ENCODE measurements around the gene GPX2.
A peak's percentile ranks its signal among the peaks of the same experiment; 100 is the strongest.

The GPX2 gene

GRCh38 chr14:64971491-64971942 lies 29.0 kb upstream of the GPX2 start:
- no peaks in the 10 kb centered on the region for H3K27me3 ChIP-seq (ENCODE audit: control insufficient read depth, insufficient read depth, low read length)
- no peaks in the 10 kb centered on the region for H3K4me1 ChIP-seq (ENCODE audit: control insufficient read depth, insufficient read depth, low read length)
- peak overlapping the region; percentile 71 for H3K4me3 ChIP-seq (ENCODE audit: low read length)
- no peak overlapping the region for H3K9ac ChIP-seq (ENCODE audit: low read length)
- no peaks in the 10 kb centered on the region for H3K36me3 ChIP-seq (ENCODE audit: control insufficient read depth, insufficient read depth, low read length)
- no peak overlapping the region for H3K27ac ChIP-seq (ENCODE audit: low read depth, low read length)

GRCh38 chr14:64970776-64971477 lies 28.4 kb upstream of the GPX2 start:
- H3K9ac ChIP-seq (ENCODE audit: low read length): no peak overlapping the region
- H3K27me3 ChIP-seq (ENCODE audit: control insufficient read depth, insufficient read depth, low read length): no peaks in the 10 kb centered on the region
- H3K4me3 ChIP-seq (ENCODE audit: low read length): peak overlapping the region; percentile 71
- no peaks in the 10 kb centered on the region for H3K4me1 ChIP-seq (ENCODE audit: control insufficient read depth, insufficient read depth, low read length)
- H3K27ac ChIP-seq (ENCODE audit: low read depth, low read length): no peak overlapping the region
- no peaks in the 10 kb centered on the region for H3K36me3 ChIP-seq (ENCODE audit: control insufficient read depth, insufficient read depth, low read length)

GRCh38 chr14:64970041-64970440 lies 27.5 kb upstream of the GPX2 start:
- no peak overlapping the region for H3K4me3 ChIP-seq (ENCODE audit: low read length)
- H3K4me1 ChIP-seq (ENCODE audit: control insufficient read depth, insufficient read depth, low read length): no peaks in the 10 kb centered on the region
- no peaks in the 10 kb centered on the region for H3K36me3 ChIP-seq (ENCODE audit: control insufficient read depth, insufficient read depth, low read length)
- H3K27me3 ChIP-seq (ENCODE audit: control insufficient read depth, insufficient read depth, low read length): no peaks in the 10 kb centered on the region
- no peak overlapping the region for H3K27ac ChIP-seq (ENCODE audit: low read depth, low read length)
- no peak overlapping the region for H3K9ac ChIP-seq (ENCODE audit: low read length)

GRCh38 chr14:64968651-64969050 lies 26.1 kb upstream of the GPX2 start:
- no peaks in the 10 kb centered on the region for H3K4me1 ChIP-seq (ENCODE audit: control insufficient read depth, insufficient read depth, low read length)
- no peaks in the 10 kb centered on the region for H3K36me3 ChIP-seq (ENCODE audit: control insufficient read depth, insufficient read depth, low read length)
- H3K4me3 ChIP-seq (ENCODE audit: low read length): no peak overlapping the region
- no peak overlapping the region for H3K27ac ChIP-seq (ENCODE audit: low read depth, low read length)
- no peaks in the 10 kb centered on the region for H3K27me3 ChIP-seq (ENCODE audit: control insufficient read depth, insufficient read depth, low read length)
- no peak overlapping the region for H3K9ac ChIP-seq (ENCODE audit: low read length)

GRCh38 chr14:64968167-64968566 lies 25.6 kb upstream of the GPX2 start:
- no peak overlapping the region for H3K27ac ChIP-seq (ENCODE audit: low read depth, low read length)
- H3K4me3 ChIP-seq (ENCODE audit: low read length): no peak overlapping the region
- H3K36me3 ChIP-seq (ENCODE audit: control insufficient read depth, insufficient read depth, low read length): no peaks in the 10 kb centered on the region
- no peaks in the 10 kb centered on the region for H3K27me3 ChIP-seq (ENCODE audit: control insufficient read depth, insufficient read depth, low read length)
- H3K9ac ChIP-seq (ENCODE audit: low read length): no peak overlapping the region
- no peaks in the 10 kb centered on the region for H3K4me1 ChIP-seq (ENCODE audit: control insufficient read depth, insufficient read depth, low read length)

GRCh38 chr14:64966976-64967375 lies 24.4 kb upstream of the GPX2 start:
- H3K27ac ChIP-seq (ENCODE audit: low read depth, low read length): no peak overlapping the region
- H3K9ac ChIP-seq (ENCODE audit: low read length): no peak overlapping the region
- no peaks in the 10 kb centered on the region for H3K27me3 ChIP-seq (ENCODE audit: control insufficient read depth, insufficient read depth, low read length)
- no peaks in the 10 kb centered on the region for H3K4me1 ChIP-seq (ENCODE audit: control insufficient read depth, insufficient read depth, low read length)
- no peaks in the 10 kb centered on the region for H3K36me3 ChIP-seq (ENCODE audit: control insufficient read depth, insufficient read depth, low read length)
- H3K4me3 ChIP-seq (ENCODE audit: low read length): no peak overlapping the region

GRCh38 chr14:64965356-64966000 lies 22.9 kb upstream of the GPX2 start:
- Histone ChIP-seq H3K36me3 (ENCODE audit: control insufficient read depth, insufficient read depth, low read length) (no peaks in the 10 kb centered on the region), H3K4me3 (ENCODE audit: low read length) (no peak overlapping the region), H3K27me3 (ENCODE audit: control insufficient read depth, insufficient read depth, low read length) (no peaks in the 10 kb centered on the region), H3K9ac (ENCODE audit: low read length) (no peak overlapping the region), H3K4me1 (ENCODE audit: control insufficient read depth, insufficient read depth, low read length) (no peaks in the 10 kb centered on the region), H3K27ac (ENCODE audit: low read depth, low read length) (no peak overlapping the region)

- no peaks in the 10 kb centered on the region for H3K4me1 ChIP-seq (ENCODE audit: control insufficient read depth, insufficient read depth, low read length)
- H3K27me3 ChIP-seq (ENCODE audit: control insufficient read depth, insufficient read depth, low read length): no peaks in the 10 kb centered on the region
- no peak overlapping the region for H3K4me3 ChIP-seq (ENCODE audit: low read length)
- H3K36me3 ChIP-seq (ENCODE audit: control insufficient read depth, insufficient read depth, low read length): no peaks in the 10 kb centered on the region
- no peak overlapping the region for H3K9ac ChIP-seq (ENCODE audit: low read length)
- H3K27ac ChIP-seq (ENCODE audit: low read depth, low read length): no peak overlapping the region
Measured at GRCh38 chr14:64963611-64964010, 21.1 kb upstream of the GPX2 start.

- Histone ChIP-seq H3K27me3 (ENCODE audit: control insufficient read depth, insufficient read depth, low read length) (no peaks in the 10 kb centered on the region), H3K4me1 (ENCODE audit: control insufficient read depth, insufficient read depth, low read length) (no peaks in the 10 kb centered on the region), H3K9ac (ENCODE audit: low read length) (no peak overlapping the region), H3K36me3 (ENCODE audit: control insufficient read depth, insufficient read depth, low read length) (no peaks in the 10 kb centered on the region), H3K4me3 (ENCODE audit: low read length) (no peak overlapping the region), H3K27ac (ENCODE audit: low read depth, low read length) (no peak overlapping the region)
Measured at GRCh38 chr14:64960762-64961276, 18.3 kb upstream of the GPX2 start.

GRCh38 chr14:64958743-64959142 lies 16.2 kb upstream of the GPX2 start:
- no peaks in the 10 kb centered on the region for H3K4me1 ChIP-seq (ENCODE audit: control insufficient read depth, insufficient read depth, low read length)
- H3K27me3 ChIP-seq (ENCODE audit: control insufficient read depth, insufficient read depth, low read length): no peaks in the 10 kb centered on the region
- no peak overlapping the region for H3K4me3 ChIP-seq (ENCODE audit: low read length)
- no peaks in the 10 kb centered on the region for H3K36me3 ChIP-seq (ENCODE audit: control insufficient read depth, insufficient read depth, low read length)
- no peak overlapping the region for H3K27ac ChIP-seq (ENCODE audit: low read depth, low read length)
- no peak overlapping the region for H3K9ac ChIP-seq (ENCODE audit: low read length)

- H3K4me1 ChIP-seq (ENCODE audit: control insufficient read depth, insufficient read depth, low read length): no peaks in the 10 kb centered on the region
- no peak overlapping the region for H3K27ac ChIP-seq (ENCODE audit: low read depth, low read length)
- no peak overlapping the region for H3K9ac ChIP-seq (ENCODE audit: low read length)
Measured at GRCh38 chr14:64958201-64958600, 15.7 kb upstream of the GPX2 start.

GRCh38 chr14:64956697-64957406 lies 14.3 kb upstream of the GPX2 start:
- H3K4me3 ChIP-seq (ENCODE audit: low read length): no peak overlapping the region
- no peaks in the 10 kb centered on the region for H3K36me3 ChIP-seq (ENCODE audit: control insufficient read depth, insufficient read depth, low read length)
- H3K27ac ChIP-seq (ENCODE audit: low read depth, low read length): no peak overlapping the region
- no peak overlapping the region for H3K9ac ChIP-seq (ENCODE audit: low read length)
- H3K27me3 ChIP-seq (ENCODE audit: control insufficient read depth, insufficient read depth, low read length): no peaks in the 10 kb centered on the region
- no peaks in the 10 kb centered on the region for H3K4me1 ChIP-seq (ENCODE audit: control insufficient read depth, insufficient read depth, low read length)

More at GRCh38 chr14:64958201-64958600, 15.7 kb upstream of the GPX2 start:
- no peak overlapping the region for H3K4me3 ChIP-seq (ENCODE audit: low read length)
- H3K27me3 ChIP-seq (ENCODE audit: control insufficient read depth, insufficient read depth, low read length): no peaks in the 10 kb centered on the region
- no peaks in the 10 kb centered on the region for H3K36me3 ChIP-seq (ENCODE audit: control insufficient read depth, insufficient read depth, low read length)

All from rectal smooth muscle tissue (tissue), 1 donor.